ENCODE data around the gene RAP1B.

Gene RAP1B

GRCh38 chr12:68686595-68687521, 76.2 kb downstream of the RAP1B start, which contains the start of gene NUP107:
TSS of gene NUP107 (plus strand) at chr12:68686978. CDS start at chr12:68687066, 88 bp downstream.
- peak within 1 kb of the TSS; percentile 99 for H3K4me3 ChIP-seq (ENCODE audit: low read depth, low read length)

GRCh38 chr12:68695454-68695853, 84.8 kb downstream of the RAP1B start:
- no peak overlapping the region for H3K4me3 ChIP-seq (ENCODE audit: low read depth, low read length)

- H3K4me3 ChIP-seq (ENCODE audit: low read depth, low read length) = no peak overlapping the region
These were observed 88.8 kb downstream of the RAP1B start for GRCh38 chr12:68699486-68699885.

Measured in iPS-11a (cell line).